Measurements from ENCODE around the gene MEOX1. TPM values are rescaled to one million over a fixed set of nuclear protein-coding genes. Genes with fewer than 3 reads are reported as not detected.

Gene MEOX1
- total and polyA plus RNA-seq, 2 of the 13 experiments (the other 11 are each of a cell fraction or from before 2014, with no cell fraction given): not detected

GRCh38 chr17:43604549-43604948 lies 57.2 kb downstream of the MEOX1 start:
- intact Hi-C loops (cut with micrococcal nuclease; ENCODE audit: unreplicated experiment): no loop called here
- Histone ChIP-seq H3K9ac (ENCODE audit: insufficient read depth, low read depth, low read length) (no peak overlapping the region), H3K9me3 (ENCODE audit: low read length) (no peaks in the 10 kb centered on the region), H3K27me3 (ENCODE audit: control insufficient read depth in 1 of 2, insufficient read depth in 2 of 2, low read length in 2 of 2) (no peaks in the 10 kb centered on the region), H4K20me1 (ENCODE audit: insufficient read depth, low read length) (no peaks in the 10 kb centered on the region), H3K4me1 (ENCODE audit: insufficient read depth, low read length) (peaks cover 40% of the 10 kb centered on the region), H3K4me2 (ENCODE audit: low read depth, low read length) (no peak overlapping the region), H3K36me3 (replicated peaks in 1 of 2; ENCODE audit: control insufficient read depth in 1 of 2, insufficient read depth in 2 of 2, low read length in 2 of 2) (no peaks in the 10 kb centered on the region), H3K27ac (ENCODE audit: extremely low read length, insufficient read depth, low read length) (no peak overlapping the region), H2AFZ (ENCODE audit: low read length) (no peak overlapping the region), H3K4me3 (replicated peaks in 1 of 3; ENCODE audit: insufficient read depth in 1 of 3, low read depth in 2 of 3, low read length in 3 of 3) (no peak overlapping the region), H3K79me2 (ENCODE audit: insufficient read depth, low read length) (no peaks in the 10 kb centered on the region)
- WGBS (ENCODE audit: low lambda C conversion rate): 56% methylated on average over 1 of the region's 1 CpG
- ATAC-seq (no peak), FAIRE-seq (no peak), DNase-seq (ENCODE audit: low spot score) (no peak)
- ChIA-PET CTCF (ENCODE audit: low intra/inter-chr PET ratio, low total read pairs) (no interaction called here), POLR2A (no interaction called here)
- no TSS peak for BruUV-seq (replicated peaks)
- in situ Hi-C loops (cut with HindIII; ENCODE audit: extremely low pct_ligation_motif_present, low pct_unique_long_range_greater_than_20kb): no loop called here
- no peak for TF ChIP-seq GABPB1 (CRISPR knock-in tag; IDR thresholded peaks at IDR 0.05)
- no peak for TF ChIP-seq SMYD3 (CRISPR knock-in tag; IDR thresholded peaks at IDR 0.05)
- no peak for TF ChIP-seq IRX3 (CRISPR knock-in tag; IDR thresholded peaks at IDR 0.05; ENCODE audit: borderline replicate concordance, low read depth)
- TF ChIP-seq ZNF850 (CRISPR knock-in tag; conservative IDR thresholded peaks at IDR 0.05): peak; percentile 94; the same call in 1 of the 2 replicates
- TF ChIP-seq AKAP8 (CRISPR knock-in tag; IDR thresholded peaks at IDR 0.05): no peak

GRCh38 chr17:43603321-43603720 lies 58.4 kb downstream of the MEOX1 start:
- Histone ChIP-seq H3K9ac (ENCODE audit: insufficient read depth, low read depth, low read length) (no peak overlapping the region), H2AFZ (ENCODE audit: low read length) (no peak overlapping the region), H3K4me2 (ENCODE audit: low read depth, low read length) (no peak overlapping the region), H4K20me1 (ENCODE audit: insufficient read depth, low read length) (no peaks in the 10 kb centered on the region), H3K27ac (ENCODE audit: extremely low read length, insufficient read depth, low read length) (no peak overlapping the region), H3K27me3 (ENCODE audit: control insufficient read depth in 1 of 2, insufficient read depth in 2 of 2, low read length in 2 of 2) (no peaks in the 10 kb centered on the region), H3K4me3 (replicated peaks in 1 of 3; ENCODE audit: insufficient read depth in 1 of 3, low read depth in 2 of 3, low read length in 3 of 3) (no peak overlapping the region), H3K4me1 (ENCODE audit: insufficient read depth, low read length) (peaks cover 40% of the 10 kb centered on the region), H3K36me3 (replicated peaks in 1 of 2; ENCODE audit: control insufficient read depth in 1 of 2, insufficient read depth in 2 of 2, low read length in 2 of 2) (no peaks in the 10 kb centered on the region), H3K9me3 (ENCODE audit: low read length) (no peaks in the 10 kb centered on the region), H3K79me2 (ENCODE audit: insufficient read depth, low read length) (no peaks in the 10 kb centered on the region)
- FAIRE-seq (no peak), ATAC-seq (no peak), DNase-seq (ENCODE audit: low spot score) (no peak)
- intact Hi-C loops (cut with micrococcal nuclease; ENCODE audit: unreplicated experiment): no loop called here
- no TSS peak for BruUV-seq (replicated peaks)
- WGBS (ENCODE audit: low lambda C conversion rate): 100% methylated on average over 1 of the region's 1 CpG
- in situ Hi-C loops (cut with HindIII; ENCODE audit: extremely low pct_ligation_motif_present, low pct_unique_long_range_greater_than_20kb): no loop called here
- ChIA-PET POLR2A (no interaction called here), CTCF (ENCODE audit: low intra/inter-chr PET ratio, low total read pairs) (no interaction called here)
- TF ChIP-seq ZNF275 (CRISPR knock-in tag; IDR thresholded peaks at IDR 0.05; ENCODE audit: borderline replicate concordance) (no peak), KLF9 (CRISPR knock-in tag; IDR thresholded peaks at IDR 0.05; ENCODE audit: low read depth) (no peak), ZFX (CRISPR knock-in tag; IDR thresholded peaks at IDR 0.05; ENCODE audit: low read depth) (no peak), ZNF143 (CRISPR knock-in tag; IDR thresholded peaks at IDR 0.05) (no peak), PAX8 (CRISPR knock-in tag; IDR thresholded peaks at IDR 0.05; ENCODE audit: borderline replicate concordance) (no peak), ZMYM4 (CRISPR knock-in tag; IDR thresholded peaks at IDR 0.05) (no peak), PPARG (CRISPR knock-in tag; conservative IDR thresholded peaks at IDR 0.05) (no peak), SSRP1 (CRISPR knock-in tag; IDR thresholded peaks at IDR 0.05) (no peak), ZNF790 (CRISPR knock-in tag; IDR thresholded peaks at IDR 0.05; ENCODE audit: borderline replicate concordance) (no peak), KDM1A (CRISPR knock-in tag; IDR thresholded peaks at IDR 0.05) (no peak)
